ENCODE results near the gene OR5M3. TPM values are rescaled to one million over a fixed set of nuclear protein-coding genes. Genes with fewer than 3 reads are reported as not detected.

OR5M3 gene
- total RNA-seq, 1 donor from 2014 or later, result not detected

- TF ChIP-seq CTCF (IDR thresholded peaks at IDR 0.05; ENCODE audit: unreplicated experiment), result no peak
- Mint-ChIP-seq H3K36me3 (ENCODE audit: low read depth, unreplicated experiment) (no peaks in the 10 kb centered on the region), H3K4me3 (ENCODE audit: unreplicated experiment) (no peak overlapping the region), H3K27me3 (ENCODE audit: unreplicated experiment) (peaks cover 2% of the 10 kb centered on the region), H3K9me3 (ENCODE audit: unreplicated experiment) (no peaks in the 10 kb centered on the region), H3K27ac (ENCODE audit: unreplicated experiment) (no peak overlapping the region), H3K4me1 (ENCODE audit: unreplicated experiment) (no peaks in the 10 kb centered on the region)
- DNase-seq (ENCODE audit: low spot score), result no peak
These were observed 22.0 kb upstream of the OR5M3 start for GRCh38 chr11:56495117-56495516.

- no peak for TF ChIP-seq CTCF (IDR thresholded peaks at IDR 0.05; ENCODE audit: unreplicated experiment)
- no peak within 1 kb of the TSS for H3K27ac Mint-ChIP-seq (ENCODE audit: unreplicated experiment)
- no peak for DNase-seq (ENCODE audit: low spot score)
- H3K4me3 Mint-ChIP-seq (ENCODE audit: unreplicated experiment), result no peak within 1 kb of the TSS
- no peaks in the 10 kb centered on the region for H3K36me3 Mint-ChIP-seq (ENCODE audit: low read depth, unreplicated experiment)
- H3K27me3 Mint-ChIP-seq (ENCODE audit: unreplicated experiment), result peaks cover 4% of the 10 kb centered on the region
- H3K9me3 Mint-ChIP-seq (ENCODE audit: unreplicated experiment), result no peaks in the 10 kb centered on the region
- H3K4me1 Mint-ChIP-seq (ENCODE audit: unreplicated experiment), result no peaks in the 10 kb centered on the region
These were observed 18.1 kb upstream of the OR5M3 start, which contains the start of gene OR5M8 for GRCh38 chr11:56491270-56491669. Gene OR5M8, minus strand, starts transcription at chr11:56491370. Its CDS starts 0 bp downstream, at chr11:56491370.

GRCh38 chr11:56486801-56487200, 13.6 kb upstream of the OR5M3 start:
- Mint-ChIP-seq H3K36me3 (ENCODE audit: low read depth, unreplicated experiment) (no peaks in the 10 kb centered on the region), H3K27ac (ENCODE audit: unreplicated experiment) (no peak overlapping the region), H3K27me3 (ENCODE audit: unreplicated experiment) (peaks cover 4% of the 10 kb centered on the region), H3K4me3 (ENCODE audit: unreplicated experiment) (no peak overlapping the region), H3K9me3 (ENCODE audit: unreplicated experiment) (no peaks in the 10 kb centered on the region), H3K4me1 (ENCODE audit: unreplicated experiment) (no peaks in the 10 kb centered on the region)
- no peak for TF ChIP-seq CTCF (IDR thresholded peaks at IDR 0.05; ENCODE audit: unreplicated experiment)
- DNase-seq (ENCODE audit: low spot score), result no peak

GRCh38 chr11:56474729-56475235, 1.6 kb upstream of the OR5M3 start:
- Mint-ChIP-seq H3K9me3 (ENCODE audit: unreplicated experiment) (no peaks in the 10 kb centered on the region), H3K36me3 (ENCODE audit: low read depth, unreplicated experiment) (no peaks in the 10 kb centered on the region), H3K4me1 (ENCODE audit: unreplicated experiment) (no peaks in the 10 kb centered on the region), H3K4me3 (ENCODE audit: unreplicated experiment) (no peak overlapping the region), H3K27me3 (ENCODE audit: unreplicated experiment) (no peaks in the 10 kb centered on the region), H3K27ac (ENCODE audit: unreplicated experiment) (no peak overlapping the region)
- no peak for DNase-seq (ENCODE audit: low spot score)
- no peak for TF ChIP-seq CTCF (IDR thresholded peaks at IDR 0.05; ENCODE audit: unreplicated experiment)

GRCh38 chr11:56457076-56457475, 16.1 kb downstream of the OR5M3 start:
- Mint-ChIP-seq H3K9me3 (ENCODE audit: unreplicated experiment) (no peaks in the 10 kb centered on the region), H3K27me3 (ENCODE audit: unreplicated experiment) (no peaks in the 10 kb centered on the region), H3K4me1 (ENCODE audit: unreplicated experiment) (no peaks in the 10 kb centered on the region), H3K4me3 (ENCODE audit: unreplicated experiment) (no peak overlapping the region), H3K27ac (ENCODE audit: unreplicated experiment) (no peak overlapping the region), H3K36me3 (ENCODE audit: low read depth, unreplicated experiment) (no peaks in the 10 kb centered on the region)
- no peak for TF ChIP-seq CTCF (IDR thresholded peaks at IDR 0.05; ENCODE audit: unreplicated experiment)
- no peak for DNase-seq (ENCODE audit: low spot score)

All from endothelial cell (in vitro differentiated cells).